GM12865 (cell line): Measurements from ENCODE around the gene PTPRM.

Experiments
- DNase-seq: peaks from one replicate; pipeline ENCODE4 v3.0.0; 2010; ENCODE audit warnings: low read depth
- H3K4me3 ChIP-seq: 2 replicates; pipeline ENCODE4 v1.5.1; 2011; ENCODE audit warnings: mild to moderate bottlenecking, low read depth, low read length, control low read depth
- TF ChIP-seq, protein P1 (sequence below): IDR thresholded peaks from 2 replicates; pipeline ENCODE4 v1.5.1; 2011; ENCODE audit warnings: low read length, control low read depth, low read depth, inconsistent platforms; ENCODE audit not compliant: insufficient read depth; ENCODE audit errors: missing control alignments

PTPRM gene

GRCh38 chr18:7684357-7684756, 117.2 kb downstream of the PTPRM start:
- no peak for DNase-seq
- TF ChIP-seq, protein P1, sequence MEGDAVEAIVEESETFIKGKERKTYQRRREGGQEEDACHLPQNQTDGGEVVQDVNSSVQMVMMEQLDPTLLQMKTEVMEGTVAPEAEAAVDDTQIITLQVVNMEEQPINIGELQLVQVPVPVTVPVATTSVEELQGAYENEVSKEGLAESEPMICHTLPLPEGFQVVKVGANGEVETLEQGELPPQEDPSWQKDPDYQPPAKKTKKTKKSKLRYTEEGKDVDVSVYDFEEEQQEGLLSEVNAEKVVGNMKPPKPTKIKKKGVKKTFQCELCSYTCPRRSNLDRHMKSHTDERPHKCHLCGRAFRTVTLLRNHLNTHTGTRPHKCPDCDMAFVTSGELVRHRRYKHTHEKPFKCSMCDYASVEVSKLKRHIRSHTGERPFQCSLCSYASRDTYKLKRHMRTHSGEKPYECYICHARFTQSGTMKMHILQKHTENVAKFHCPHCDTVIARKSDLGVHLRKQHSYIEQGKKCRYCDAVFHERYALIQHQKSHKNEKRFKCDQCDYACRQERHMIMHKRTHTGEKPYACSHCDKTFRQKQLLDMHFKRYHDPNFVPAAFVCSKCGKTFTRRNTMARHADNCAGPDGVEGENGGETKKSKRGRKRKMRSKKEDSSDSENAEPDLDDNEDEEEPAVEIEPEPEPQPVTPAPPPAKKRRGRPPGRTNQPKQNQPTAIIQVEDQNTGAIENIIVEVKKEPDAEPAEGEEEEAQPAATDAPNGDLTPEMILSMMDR, result no peak

DNA sequence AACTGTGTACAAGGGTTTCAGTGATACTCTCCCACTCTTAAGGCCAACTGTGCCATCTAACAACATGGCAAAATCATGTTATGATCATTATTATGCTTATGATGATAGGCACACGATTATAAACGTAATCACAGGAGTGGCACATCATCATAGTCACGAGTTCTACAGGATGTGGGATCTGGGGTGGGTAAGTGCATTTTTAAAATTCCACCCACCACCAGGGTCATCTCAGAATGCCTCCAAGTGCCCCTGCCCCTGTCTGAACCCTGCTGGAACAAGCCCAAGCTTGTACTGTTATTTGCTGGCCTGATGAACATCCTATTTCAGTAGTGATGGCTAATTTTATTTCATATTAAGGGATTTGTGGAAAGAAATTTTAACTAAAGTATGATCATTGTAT, 117.8 kb downstream of the PTPRM start:
- no peak for DNase-seq
- no peak overlapping the region for H3K4me3 ChIP-seq
- TF ChIP-seq, protein P1, result no peak

More at GRCh38 chr18:7684357-7684756, 117.2 kb downstream of the PTPRM start:
- H3K4me3 ChIP-seq, result no peak overlapping the region

- no peak overlapping the region for H3K4me3 ChIP-seq
- TF ChIP-seq, protein P1, result no peak
- DNase-seq, result no peak
These were observed 119.2 kb downstream of the PTPRM start for GRCh38 chr18:7686278-7686677.

DNA sequence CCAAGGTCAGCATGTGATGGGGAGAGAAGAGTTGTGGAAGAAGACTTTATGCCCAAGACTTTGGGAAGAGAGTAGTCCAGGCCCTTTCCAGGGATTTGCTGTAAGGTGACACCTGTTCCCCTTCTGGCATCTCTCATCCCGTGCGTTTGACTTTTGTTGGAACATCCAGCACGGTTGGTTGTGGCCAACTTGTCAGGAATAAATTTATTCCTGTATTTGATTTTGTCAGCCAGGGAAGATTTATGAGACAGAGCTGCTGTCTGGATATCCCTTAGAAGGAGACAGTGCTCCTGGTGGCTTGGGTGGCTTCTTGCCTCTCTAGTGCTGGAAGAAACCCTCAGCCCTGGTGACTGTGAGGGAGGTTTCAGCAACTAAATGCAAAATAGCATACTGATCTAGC, 121.5 kb downstream of the PTPRM start:
- TF ChIP-seq, protein P1, result no peak
- no peak overlapping the region for H3K4me3 ChIP-seq
- DNase-seq, result no peak

DNA sequence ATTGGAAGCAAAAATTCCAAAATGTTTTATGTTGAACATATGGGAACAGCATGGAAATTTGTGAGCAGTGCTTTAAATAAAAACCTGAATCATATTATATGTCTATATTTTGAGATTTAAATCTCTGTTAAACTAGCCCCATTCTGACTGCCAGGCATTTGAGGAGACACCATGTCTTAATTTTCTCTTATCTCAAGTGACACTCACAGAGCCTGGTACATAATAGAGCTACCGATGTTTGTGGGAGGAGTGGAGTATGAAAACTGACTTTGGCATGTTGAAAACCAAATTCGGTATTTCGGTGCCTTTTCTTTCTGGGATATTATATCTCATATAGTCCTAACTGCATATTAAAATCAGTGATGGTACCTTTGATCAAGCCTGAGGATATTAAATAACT, 124.1 kb downstream of the PTPRM start:
- TF ChIP-seq, protein P1, result no peak
- H3K4me3 ChIP-seq, result no peak overlapping the region
- DNase-seq, result no peak

GRCh38 chr18:7696780-7697179, 129.7 kb downstream of the PTPRM start:
- TF ChIP-seq, protein P1, result no peak

GRCh38 chr18:7697306-7697705, 130.2 kb downstream of the PTPRM start:
- no peak overlapping the region for H3K4me3 ChIP-seq
- no peak for DNase-seq
- TF ChIP-seq, protein P1, result no peak

More at GRCh38 chr18:7696780-7697179, 129.7 kb downstream of the PTPRM start:
- H3K4me3 ChIP-seq, result no peak overlapping the region
- DNase-seq, result no peak
